HepG2 (cell line): ENCODE data around the gene GFRA1. TPM values are rescaled to one million over a fixed set of nuclear protein-coding genes. Genes with fewer than 3 reads are reported as not detected.
A peak's percentile ranks its signal among the peaks of the same experiment; 100 is the strongest.

Experiments used
- BCL3 ChIP-seq: sonication (generic); formaldehyde crosslinking; IDR thresholded peaks from 2 replicates; pipeline ENCODE4 v1.5.1; 2020; ENCODE audit warnings: mild to moderate bottlenecking, missing genetic modification reagents, moderate library complexity
- BHLHE40 ChIP-seq: IDR thresholded peaks from 2 replicates; pipeline ENCODE4 v1.6.1; 2011; ENCODE audit warnings: low read length, improper control_type of control experiment
- CTCF ChIP-seq: sonication (generic); formaldehyde crosslinking; IDR thresholded peaks from 2 replicates; pipeline ENCODE4 v1.5.0; 2020; ENCODE audit warnings: mild to moderate bottlenecking, missing genetic modification reagents, moderate library complexity
- GTF3A ChIP-seq: sonication (generic); formaldehyde crosslinking; conservative IDR thresholded peaks from 2 replicates; pipeline ENCODE4 v1.4.0; 2020; ENCODE audit warnings: mild to moderate bottlenecking, missing genetic modification reagents
- HNRNPL ChIP-seq: fragments of 200-400 bp; formaldehyde crosslinking; IDR thresholded peaks from 2 replicates; pipeline ENCODE4 v1.6.1; 2017; ENCODE audit warnings: mild to moderate bottlenecking, low read depth, low read length
- JUND ChIP-seq: sonication (generic); formaldehyde crosslinking; IDR thresholded peaks from 2 replicates; pipeline ENCODE4 v1.8.0; 2022; ENCODE audit warnings: mild to moderate bottlenecking, missing genetic modification reagents
- MAFK ChIP-seq, 2 experiments: IDR thresholded peaks in 1 of 2; conservative IDR thresholded peaks in 1 of 2; 2 replicates each; pipeline ENCODE4 v1.6.1; 2011; ENCODE audit warnings: improper control_type of control experiment in 2 of 2, low read length in 2 of 2
- RFX5 ChIP-seq: IDR thresholded peaks from 2 replicates; pipeline ENCODE4 v1.6.1; 2011; ENCODE audit warnings: low read depth, low read length, improper control_type of control experiment
- TFDP2 ChIP-seq: sonication (generic); formaldehyde crosslinking; IDR thresholded peaks from 2 replicates; pipeline ENCODE4 v1.4.0; 2020; ENCODE audit warnings: missing genetic modification reagents
- YY1 ChIP-seq: IDR thresholded peaks from 2 replicates; pipeline ENCODE4 v1.6.1; 2011; ENCODE audit warnings: low read length, low read depth, moderate library complexity, mild to moderate bottlenecking; ENCODE audit not compliant: insufficient read depth, insufficient replicate concordance
- ZBTB42 ChIP-seq: sonication (generic); formaldehyde crosslinking; IDR thresholded peaks from 2 replicates; pipeline ENCODE4 v1.5.0; 2020; ENCODE audit warnings: mild to moderate bottlenecking, missing genetic modification reagents
- ZNF282 ChIP-seq: fragments of 450-650 bp; IDR thresholded peaks from 2 replicates; pipeline ENCODE4 v1.6.1; 2018; ENCODE audit not compliant: partially characterized antibody
- ZNF331 ChIP-seq: sonication (generic); formaldehyde crosslinking; IDR thresholded peaks from 2 replicates; pipeline ENCODE4 v1.4.0; 2020; ENCODE audit warnings: missing genetic modification reagents
- ZNF383 ChIP-seq: sonication (generic); formaldehyde crosslinking; IDR thresholded peaks from 2 replicates; pipeline ENCODE4 v1.4.0; 2020; ENCODE audit warnings: missing genetic modification reagents, mild to moderate bottlenecking, borderline replicate concordance
- ZNF761 ChIP-seq: sonication (generic); formaldehyde crosslinking; conservative IDR thresholded peaks from 2 replicates; pipeline ENCODE4 v1.4.0; 2020; ENCODE audit warnings: mild to moderate bottlenecking, missing genetic modification reagents
- ZNF792 ChIP-seq: IDR thresholded peaks from 2 replicates; pipeline ENCODE4 v1.6.1; 2016
- polyA plus RNA-seq, 8 experiments: library from polyadenylated mRNA; depleted of rRNA in 3 of 8; stranded (reverse) in 7 of 8; unstranded in 1 of 8; fragments of >200 nt; fragmentation: Illumina TruSeq in 4 of 8; extraction: Trizol in 4 of 8; gene quantifications; 2 replicates each; pipeline versions ENCODE4 v1.2.1 to v1.2.3, GENCODE V29; 2011 to 2016; ENCODE audit warnings: low read depth in 4 of 8, missing spikeins in 1 of 8, mixed read lengths in 1 of 8; ENCODE audit not compliant: insufficient read depth in 1 of 8
- total RNA-seq, 5 experiments: library from RNA; depleted of rRNA; stranded (reverse); fragments of >200 nt; fragmentation: Illumina TruSeq; extraction: Trizol; gene quantifications; 2 replicates each; pipeline ENCODE4 v1.2.3, GENCODE V29; 2016; ENCODE audit warnings: low read depth in 1 of 5
- TF ChIP-seq, protein P1 (sequence below): sonication (generic); formaldehyde crosslinking; IDR thresholded peaks from 2 replicates; pipeline ENCODE4; 2020; ENCODE audit warnings: missing genetic modification reagents, mild to moderate bottlenecking, borderline replicate concordance
- TF ChIP-seq, protein P2 (sequence below): sonication (generic); formaldehyde crosslinking; IDR thresholded peaks from 2 replicates; pipeline ENCODE4 v1.5.1; 2020; ENCODE audit warnings: mild to moderate bottlenecking, missing genetic modification reagents, borderline replicate concordance

GFRA1 gene
- total and polyA plus RNA-seq, 2 of the 13 experiments (the other 11 are each of a cell fraction or from before 2014, with no cell fraction given), result not detected

GRCh38 chr10:116038259-116038658 is 234.7 kb downstream of the GFRA1 start (continued):
- TF ChIP-seq YY1 (no peak), ZNF282 (no peak), ZNF792 (CRISPR knock-in tag) (0 out of 2 replicates have a peak, but pooled peaks have one; percentile 35), TFDP2 (CRISPR knock-in tag) (no peak), GTF3A (CRISPR knock-in tag) (no peak), BHLHE40 (no peak), JUND (CRISPR knock-in tag) (no peak), CTCF (no peak), RFX5 (no peak), ZBTB42 (no peak), MAFK (conservative IDR thresholded peaks at IDR 0.05 in 1 of 2, IDR thresholded peaks at IDR 0.05 in 1 of 2; ENCODE audit: low read length in 2 of 2) (no peak), HNRNPL (no peak), ZNF331 (CRISPR knock-in tag) (peak; percentile 37; the same call in 1 of the 2 replicates), ZNF383 (CRISPR knock-in tag) (no peak), BCL3 (CRISPR knock-in tag) (no peak), ZNF761 (CRISPR knock-in tag) (no peak)
- TF ChIP-seq, protein P1, sequence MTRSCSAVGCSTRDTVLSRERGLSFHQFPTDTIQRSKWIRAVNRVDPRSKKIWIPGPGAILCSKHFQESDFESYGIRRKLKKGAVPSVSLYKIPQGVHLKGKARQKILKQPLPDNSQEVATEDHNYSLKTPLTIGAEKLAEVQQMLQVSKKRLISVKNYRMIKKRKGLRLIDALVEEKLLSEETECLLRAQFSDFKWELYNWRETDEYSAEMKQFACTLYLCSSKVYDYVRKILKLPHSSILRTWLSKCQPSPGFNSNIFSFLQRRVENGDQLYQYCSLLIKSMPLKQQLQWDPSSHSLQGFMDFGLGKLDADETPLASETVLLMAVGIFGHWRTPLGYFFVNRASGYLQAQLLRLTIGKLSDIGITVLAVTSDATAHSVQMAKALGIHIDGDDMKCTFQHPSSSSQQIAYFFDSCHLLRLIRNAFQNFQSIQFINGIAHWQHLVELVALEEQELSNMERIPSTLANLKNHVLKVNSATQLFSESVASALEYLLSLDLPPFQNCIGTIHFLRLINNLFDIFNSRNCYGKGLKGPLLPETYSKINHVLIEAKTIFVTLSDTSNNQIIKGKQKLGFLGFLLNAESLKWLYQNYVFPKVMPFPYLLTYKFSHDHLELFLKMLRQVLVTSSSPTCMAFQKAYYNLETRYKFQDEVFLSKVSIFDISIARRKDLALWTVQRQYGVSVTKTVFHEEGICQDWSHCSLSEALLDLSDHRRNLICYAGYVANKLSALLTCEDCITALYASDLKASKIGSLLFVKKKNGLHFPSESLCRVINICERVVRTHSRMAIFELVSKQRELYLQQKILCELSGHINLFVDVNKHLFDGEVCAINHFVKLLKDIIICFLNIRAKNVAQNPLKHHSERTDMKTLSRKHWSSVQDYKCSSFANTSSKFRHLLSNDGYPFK (CRISPR knock-in tag), result no peak
- TF ChIP-seq, protein P2, sequence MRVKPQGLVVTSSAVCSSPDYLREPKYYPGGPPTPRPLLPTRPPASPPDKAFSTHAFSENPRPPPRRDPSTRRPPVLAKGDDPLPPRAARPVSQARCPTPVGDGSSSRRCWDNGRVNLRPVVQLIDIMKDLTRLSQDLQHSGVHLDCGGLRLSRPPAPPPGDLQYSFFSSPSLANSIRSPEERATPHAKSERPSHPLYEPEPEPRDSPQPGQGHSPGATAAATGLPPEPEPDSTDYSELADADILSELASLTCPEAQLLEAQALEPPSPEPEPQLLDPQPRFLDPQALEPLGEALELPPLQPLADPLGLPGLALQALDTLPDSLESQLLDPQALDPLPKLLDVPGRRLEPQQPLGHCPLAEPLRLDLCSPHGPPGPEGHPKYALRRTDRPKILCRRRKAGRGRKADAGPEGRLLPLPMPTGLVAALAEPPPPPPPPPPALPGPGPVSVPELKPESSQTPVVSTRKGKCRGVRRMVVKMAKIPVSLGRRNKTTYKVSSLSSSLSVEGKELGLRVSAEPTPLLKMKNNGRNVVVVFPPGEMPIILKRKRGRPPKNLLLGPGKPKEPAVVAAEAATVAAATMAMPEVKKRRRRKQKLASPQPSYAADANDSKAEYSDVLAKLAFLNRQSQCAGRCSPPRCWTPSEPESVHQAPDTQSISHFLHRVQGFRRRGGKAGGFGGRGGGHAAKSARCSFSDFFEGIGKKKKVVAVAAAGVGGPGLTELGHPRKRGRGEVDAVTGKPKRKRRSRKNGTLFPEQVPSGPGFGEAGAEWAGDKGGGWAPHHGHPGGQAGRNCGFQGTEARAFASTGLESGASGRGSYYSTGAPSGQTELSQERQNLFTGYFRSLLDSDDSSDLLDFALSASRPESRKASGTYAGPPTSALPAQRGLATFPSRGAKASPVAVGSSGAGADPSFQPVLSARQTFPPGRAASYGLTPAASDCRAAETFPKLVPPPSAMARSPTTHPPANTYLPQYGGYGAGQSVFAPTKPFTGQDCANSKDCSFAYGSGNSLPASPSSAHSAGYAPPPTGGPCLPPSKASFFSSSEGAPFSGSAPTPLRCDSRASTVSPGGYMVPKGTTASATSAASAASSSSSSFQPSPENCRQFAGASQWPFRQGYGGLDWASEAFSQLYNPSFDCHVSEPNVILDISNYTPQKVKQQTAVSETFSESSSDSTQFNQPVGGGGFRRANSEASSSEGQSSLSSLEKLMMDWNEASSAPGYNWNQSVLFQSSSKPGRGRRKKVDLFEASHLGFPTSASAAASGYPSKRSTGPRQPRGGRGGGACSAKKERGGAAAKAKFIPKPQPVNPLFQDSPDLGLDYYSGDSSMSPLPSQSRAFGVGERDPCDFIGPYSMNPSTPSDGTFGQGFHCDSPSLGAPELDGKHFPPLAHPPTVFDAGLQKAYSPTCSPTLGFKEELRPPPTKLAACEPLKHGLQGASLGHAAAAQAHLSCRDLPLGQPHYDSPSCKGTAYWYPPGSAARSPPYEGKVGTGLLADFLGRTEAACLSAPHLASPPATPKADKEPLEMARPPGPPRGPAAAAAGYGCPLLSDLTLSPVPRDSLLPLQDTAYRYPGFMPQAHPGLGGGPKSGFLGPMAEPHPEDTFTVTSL (CRISPR knock-in tag), result peak; percentile 64; the same call in 1 of the 2 replicates
